Measurements from ENCODE around the gene SAT2.

Gene SAT2

DNA sequence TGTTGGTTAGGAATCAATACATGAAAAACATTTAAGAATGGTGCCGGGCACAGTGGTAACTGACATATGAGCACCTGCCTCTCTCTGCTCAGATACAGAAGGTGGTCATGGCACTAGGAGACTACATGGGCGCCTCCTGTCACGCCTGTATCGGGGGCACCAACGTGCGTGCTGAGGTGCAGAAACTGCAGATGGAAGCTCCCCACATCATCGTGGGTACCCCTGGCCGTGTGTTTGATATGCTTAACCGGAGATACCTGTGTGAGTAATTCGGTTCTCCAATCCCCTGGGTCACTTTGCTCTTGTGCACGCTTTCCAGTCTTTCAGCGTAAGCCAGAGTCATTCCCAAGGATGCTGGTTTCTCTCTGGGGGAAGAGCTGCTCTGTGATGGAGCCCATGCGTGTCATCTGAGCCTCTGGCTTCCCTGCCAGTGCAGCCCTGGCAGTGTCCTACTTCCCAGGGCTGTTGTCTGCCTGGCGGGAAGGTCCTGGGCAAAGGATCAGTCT is 51.1 kb downstream of the SAT2 start:
- Mint-ChIP-seq H3K4me1 (peaks cover 78% of the 10 kb centered on the region), H3K4me3 (no peak overlapping the region), H3K27me3 (no peaks in the 10 kb centered on the region), H3K9me3 (no peaks in the 10 kb centered on the region), H3K27ac (peak overlapping the region; percentile 41), H3K36me3 (peaks cover 72% of the 10 kb centered on the region)
- ATAC-seq, result no peak
